Adipocyte (in vitro differentiated cells): ENCODE results near the gene PAN3.

Experiments used
- DNase-seq: peaks from one replicate; pipeline ENCODE4 v3.0.0-alpha.2; 2015; ENCODE audit warnings: low read depth
- H3K27me3 ChIP-seq: replicated peaks from 2 replicates; pipeline ENCODE4 v1.7.0; 2013; ENCODE audit warnings: mild to moderate bottlenecking, low read length, moderate library complexity; ENCODE audit not compliant: control insufficient read depth, insufficient read depth
- H3K36me3 ChIP-seq: 2 replicates; pipeline ENCODE4 v1.7.0; 2013; ENCODE audit warnings: low read length, mild to moderate bottlenecking, moderate library complexity; ENCODE audit not compliant: control insufficient read depth, insufficient read depth, severe bottlenecking
- H3K4me1 ChIP-seq: 2 replicates; pipeline ENCODE4 v1.7.0; 2013; ENCODE audit warnings: mild to moderate bottlenecking, low read length, moderate library complexity; ENCODE audit not compliant: control insufficient read depth, insufficient read depth
- H3K4me3 ChIP-seq: 2 replicates; pipeline ENCODE4 v1.7.0; 2013; ENCODE audit warnings: mild to moderate bottlenecking, low read length, moderate library complexity
- H3K9ac ChIP-seq: 2 replicates; pipeline ENCODE4 v1.7.0; 2013; ENCODE audit warnings: mild to moderate bottlenecking, low read length, moderate library complexity
- H3K9me3 ChIP-seq: 2 replicates; pipeline ENCODE4 v1.7.0; 2013; ENCODE audit warnings: mild to moderate bottlenecking, low read length, moderate library complexity; ENCODE audit not compliant: control insufficient read depth

The PAN3 gene

GRCh38 chr13:28327373-28328270, 189.3 kb downstream of the PAN3 start:
- H3K27me3 ChIP-seq, result no peaks in the 10 kb centered on the region
- no peaks in the 10 kb centered on the region for H3K9me3 ChIP-seq
- peaks cover 29% of the 10 kb centered on the region for H3K4me1 ChIP-seq
- no peak overlapping the region for H3K9ac ChIP-seq
- H3K4me3 ChIP-seq, result no peak overlapping the region
- H3K36me3 ChIP-seq, result no peaks in the 10 kb centered on the region
- peak; percentile 37 for DNase-seq

GRCh38 chr13:28328271-28328607, 189.9 kb downstream of the PAN3 start:
- Histone ChIP-seq H3K4me1 (peaks cover 27% of the 10 kb centered on the region), H3K9me3 (no peaks in the 10 kb centered on the region), H3K9ac (no peak overlapping the region), H3K4me3 (no peak overlapping the region), H3K36me3 (no peaks in the 10 kb centered on the region), H3K27me3 (no peaks in the 10 kb centered on the region)
- DNase-seq, result no peak

GRCh38 chr13:28329395-28330158, 191.2 kb downstream of the PAN3 start:
- H3K4me1 ChIP-seq, result peaks cover 24% of the 10 kb centered on the region
- H3K27me3 ChIP-seq, result no peaks in the 10 kb centered on the region
- DNase-seq, result peak; percentile 96
- H3K9me3 ChIP-seq, result no peaks in the 10 kb centered on the region
- H3K36me3 ChIP-seq, result no peaks in the 10 kb centered on the region
- H3K4me3 ChIP-seq, result no peak overlapping the region
- H3K9ac ChIP-seq, result peak overlapping the region; percentile 20

DNA sequence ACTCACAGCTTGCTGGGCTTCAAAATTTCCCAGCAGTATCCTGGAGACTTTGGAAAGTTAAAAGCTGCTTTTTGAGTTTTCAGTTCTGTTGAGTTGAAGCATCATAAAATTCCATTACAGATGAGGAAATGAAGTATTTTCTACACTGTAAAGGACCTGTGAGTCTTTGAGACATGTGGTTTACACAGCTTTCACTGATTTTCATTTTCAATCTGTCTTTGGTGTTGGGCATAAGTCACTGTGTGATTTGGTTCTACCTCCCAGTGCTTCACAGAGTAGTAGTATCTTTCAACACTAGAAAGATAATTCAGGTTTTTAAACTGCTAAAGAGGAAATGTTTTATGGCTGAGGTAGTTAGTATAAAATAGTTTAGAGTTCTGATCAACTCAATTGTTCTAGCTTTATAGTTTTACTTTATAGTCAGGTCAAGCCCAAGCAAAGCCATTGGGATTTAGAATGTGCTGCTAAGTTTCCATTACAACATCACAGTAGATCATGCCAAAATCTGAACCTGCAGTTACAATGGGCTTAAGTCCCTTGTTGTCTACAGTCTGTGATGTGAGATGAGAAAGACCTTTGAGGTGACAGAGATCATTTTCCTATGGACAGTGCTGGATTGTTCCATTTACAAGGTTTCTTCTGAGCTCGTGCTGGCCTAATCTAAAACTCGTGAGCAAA, 195.0 kb downstream of the PAN3 start:
- DNase-seq, result peak; percentile 18
- Histone ChIP-seq H3K9me3 (peaks cover 3% of the 10 kb centered on the region), H3K27me3 (no peaks in the 10 kb centered on the region), H3K36me3 (no peaks in the 10 kb centered on the region), H3K4me1 (peaks cover 22% of the 10 kb centered on the region), H3K4me3 (no peak overlapping the region), H3K9ac (no peak overlapping the region)

DNA sequence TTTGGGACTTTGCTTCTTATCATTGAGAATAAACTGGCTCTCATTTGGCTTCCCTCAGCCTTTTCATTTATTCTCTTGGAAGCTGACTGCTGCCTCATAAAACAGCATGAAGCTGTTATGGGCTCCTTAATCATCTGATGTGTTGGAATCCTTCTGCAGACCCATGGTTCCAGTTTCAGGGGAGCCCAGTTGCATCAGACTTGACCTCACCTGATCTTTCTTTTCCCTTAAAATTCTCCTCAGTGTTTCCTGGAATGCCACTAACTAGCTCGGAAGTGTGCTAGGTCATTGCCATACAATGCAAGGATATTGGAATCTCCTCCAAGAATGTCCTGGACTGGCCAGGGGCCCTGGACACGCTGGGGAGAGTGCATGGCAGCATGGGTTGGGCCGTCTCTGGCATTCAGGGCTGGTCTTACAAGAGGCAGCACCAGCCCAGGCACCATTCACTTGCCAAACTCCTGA, 197.9 kb downstream of the PAN3 start:
- no peaks in the 10 kb centered on the region for H3K36me3 ChIP-seq
- peaks cover 12% of the 10 kb centered on the region for H3K4me1 ChIP-seq
- H3K4me3 ChIP-seq, result no peak overlapping the region
- H3K27me3 ChIP-seq, result no peaks in the 10 kb centered on the region
- peaks cover 3% of the 10 kb centered on the region for H3K9me3 ChIP-seq
- H3K9ac ChIP-seq, result no peak overlapping the region
- DNase-seq, result no peak

- DNase-seq, result peak; percentile 54
- peaks cover 3% of the 10 kb centered on the region for H3K9me3 ChIP-seq
- no peak overlapping the region for H3K9ac ChIP-seq
- H3K36me3 ChIP-seq, result no peaks in the 10 kb centered on the region
- no peaks in the 10 kb centered on the region for H3K27me3 ChIP-seq
- peaks cover 12% of the 10 kb centered on the region for H3K4me1 ChIP-seq
- H3K4me3 ChIP-seq, result no peak overlapping the region
Measured at GRCh38 chr13:28337166-28338005, 199.0 kb downstream of the PAN3 start.

- no peaks in the 10 kb centered on the region for H3K27me3 ChIP-seq
- no peak overlapping the region for H3K9ac ChIP-seq
- peaks cover 3% of the 10 kb centered on the region for H3K9me3 ChIP-seq
- no peak overlapping the region for H3K4me3 ChIP-seq
- no peaks in the 10 kb centered on the region for H3K36me3 ChIP-seq
- peaks cover 12% of the 10 kb centered on the region for H3K4me1 ChIP-seq
- no peak for DNase-seq
Measured at GRCh38 chr13:28338006-28338574, 199.7 kb downstream of the PAN3 start.

DNA sequence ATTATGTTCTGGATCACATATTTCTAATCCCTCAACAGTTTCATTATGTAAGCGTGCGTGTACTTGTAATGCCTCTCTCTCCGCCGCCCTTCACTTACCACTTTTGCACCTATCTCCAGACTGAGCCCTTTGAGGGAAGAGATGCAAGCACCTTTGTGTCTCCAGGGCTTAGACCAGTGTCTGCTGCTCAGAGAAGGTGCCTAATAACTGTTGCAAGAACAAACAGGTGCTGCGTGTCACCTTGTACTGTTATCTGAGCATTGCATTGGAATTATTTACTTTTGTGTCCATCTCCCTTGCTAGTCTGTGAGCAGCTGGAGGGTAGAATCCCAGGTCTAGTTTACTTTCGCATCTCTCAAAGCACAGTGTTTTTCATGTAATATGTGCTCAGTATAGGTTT, 200.4 kb downstream of the PAN3 start:
- DNase-seq, result no peak
- Histone ChIP-seq H3K4me1 (peaks cover 12% of the 10 kb centered on the region), H3K9me3 (peaks cover 3% of the 10 kb centered on the region), H3K36me3 (no peaks in the 10 kb centered on the region), H3K27me3 (no peaks in the 10 kb centered on the region), H3K4me3 (no peak overlapping the region), H3K9ac (no peak overlapping the region)

DNA sequence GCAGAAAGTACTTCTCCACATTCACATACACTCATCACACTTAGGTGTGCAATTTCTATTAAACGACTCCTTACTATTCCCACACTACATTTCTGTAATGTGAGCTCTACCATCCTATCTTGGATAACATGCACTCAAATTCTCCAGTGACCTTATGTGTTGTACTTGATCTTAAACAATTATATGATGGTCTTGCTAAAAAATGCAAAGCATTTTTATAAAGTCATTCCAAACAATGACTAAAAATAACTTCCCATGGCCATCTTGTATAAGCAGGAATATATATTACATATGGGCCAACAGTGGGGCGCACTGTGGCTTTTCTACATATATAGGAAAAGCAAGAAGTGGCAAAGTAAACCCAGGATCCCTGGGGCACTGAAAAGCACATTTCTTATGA, 201.1 kb downstream of the PAN3 start:
- Histone ChIP-seq H3K4me1 (peaks cover 12% of the 10 kb centered on the region), H3K36me3 (no peaks in the 10 kb centered on the region), H3K9me3 (peaks cover 3% of the 10 kb centered on the region), H3K9ac (no peak overlapping the region), H3K4me3 (no peak overlapping the region), H3K27me3 (no peaks in the 10 kb centered on the region)
- DNase-seq, result peak; percentile 61

DNA sequence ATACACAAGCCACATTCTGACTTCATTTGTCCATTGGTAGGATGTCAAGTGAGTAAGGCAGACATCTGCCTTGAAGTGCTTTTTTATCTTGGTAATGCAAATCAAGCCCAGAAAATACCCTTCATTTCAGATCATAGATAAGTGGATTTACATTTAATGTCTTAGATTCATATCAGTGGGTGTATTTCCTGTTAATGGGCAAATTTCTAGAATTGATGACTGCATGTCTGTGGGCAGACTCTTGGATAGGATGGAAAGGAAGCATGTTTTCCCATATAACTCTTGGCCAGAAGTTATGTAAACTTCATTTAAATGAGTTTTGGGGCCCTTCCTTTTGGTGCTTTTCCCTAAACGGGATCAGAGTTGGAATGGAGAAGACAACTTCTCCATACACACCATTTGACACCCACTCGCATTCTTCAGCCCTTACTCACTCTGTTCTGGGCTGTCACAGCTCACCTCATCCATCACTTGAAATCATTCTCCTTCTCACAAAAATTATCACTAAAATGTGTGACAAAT, 202.0 kb downstream of the PAN3 start:
- peaks cover 3% of the 10 kb centered on the region for H3K9me3 ChIP-seq
- no peaks in the 10 kb centered on the region for H3K27me3 ChIP-seq
- H3K36me3 ChIP-seq, result no peaks in the 10 kb centered on the region
- H3K4me1 ChIP-seq, result peaks cover 12% of the 10 kb centered on the region
- peak; percentile 18 for DNase-seq
- H3K4me3 ChIP-seq, result no peak overlapping the region
- H3K9ac ChIP-seq, result no peak overlapping the region
